A549 (cell line): Measurements from ENCODE around the gene TNS1. TPM values are rescaled to one million over a fixed set of nuclear protein-coding genes. Genes with fewer than 3 reads are reported as not detected.

Source experiments
- ATAC-seq, 2 experiments: fragments of 200-7000 bp in 1 of 2; fragments of >200 bp in 1 of 2; cut with Nextera tagmentation in 1 of 2; cut with Tn5 transposase in 1 of 2; 3 replicates each; pipeline versions ENCODE4 v1.8.0 to v1.9.1; 2018 to 2020; ENCODE audit warnings: mild to moderate bottlenecking in 1 of 2, moderate library complexity in 1 of 2
- CTCF ChIA-PET: fragments of 300-600 bp; sonication (Branson Sonifier 250); formaldehyde crosslinking; extraction: SDS; loops from one replicate; lab custom pipeline; 2021; ENCODE audit warnings: antibody characterized with exemption, inconsistent platforms; lab: Yijun Ruan, JAX
- POLR2A ChIA-PET: fragments of 350-600 bp; formaldehyde crosslinking; extraction: SDS; loops from one replicate; lab custom pipeline; 2021; ENCODE audit warnings: antibody characterized with exemption, inconsistent platforms; lab: Yijun Ruan, JAX
- DNase-seq, 2 experiments: peaks; one replicate each; pipeline versions ENCODE4 v3.0.0 to v3.0.0-alpha.2; 2011 to 2016; ENCODE audit warnings: low read depth in 1 of 2, low spot score in 1 of 2
- FAIRE-seq: peaks from 2 replicates; lab custom pipeline; 2011; peaks lifted over from hg19 to GRCh38; lab: Jason Lieb, UNC
- H3K27ac ChIP-seq, 2 experiments: fragments of >200 bp; sonication (Bioruptor Twin); formaldehyde crosslinking; 3 replicates each; pipeline ENCODE4 v1.5.1; 2016 to 2017
- H3K4me1 ChIP-seq: fragments of >200 bp; sonication (Bioruptor Twin); formaldehyde crosslinking; 3 replicates; pipeline ENCODE4 v1.6.1; 2016
- H3K4me2 ChIP-seq: fragments of >200 bp; sonication (Bioruptor Twin); formaldehyde crosslinking; 3 replicates; pipeline ENCODE4 v1.6.1; 2016
- H3K4me3 ChIP-seq: fragments of >200 bp; sonication (Bioruptor Twin); formaldehyde crosslinking; 3 replicates; pipeline ENCODE4 v1.5.1; 2016
- H3K9me3 ChIP-seq: fragments of >200 bp; sonication (Bioruptor Twin); formaldehyde crosslinking; 3 replicates; pipeline ENCODE4 v1.6.1; 2016
- CHD4 ChIP-seq: fragments of 200-600 bp; sonication (generic); IDR thresholded peaks from 2 replicates; pipeline ENCODE4 v1.6.1; 2016; ENCODE audit warnings: antibody characterized with exemption, mild to moderate bottlenecking, borderline replicate concordance
- EP300 ChIP-seq, 2 experiments: fragments of >200 bp; sonication (Bioruptor Twin); formaldehyde crosslinking; IDR thresholded peaks; 2 replicates in 1 of 2; 3 replicates in 1 of 2; pipeline ENCODE4 v1.6.1; 2016 to 2017
- FOSB ChIP-seq: fragments of 250-450 bp; sonication (Bioruptor Pico); IDR thresholded peaks from 2 replicates; pipeline ENCODE4 v1.5.0; 2020; ENCODE audit warnings: mild to moderate bottlenecking, moderate library complexity
- HES2 ChIP-seq: fragments of >200 bp; sonication (Bioruptor Twin); formaldehyde crosslinking; IDR thresholded peaks from 2 replicates; pipeline ENCODE4 v1.6.1; 2016
- HEYL ChIP-seq: fragments of 250-450 bp; sonication (Bioruptor Pico); IDR thresholded peaks from 2 replicates; pipeline ENCODE4 v1.8.0; 2021; ENCODE audit warnings: mild to moderate bottlenecking, moderate library complexity
- HOXA7 ChIP-seq: fragments of 250-450 bp; sonication (Bioruptor Pico); IDR thresholded peaks from 2 replicates; pipeline ENCODE4 v1.5.0; 2020; ENCODE audit warnings: mild to moderate bottlenecking, moderate library complexity
- HOXB13 ChIP-seq: fragments of 250-450 bp; sonication (Bioruptor Pico); IDR thresholded peaks from 2 replicates; pipeline ENCODE4 v1.5.0; 2020; ENCODE audit warnings: low read depth, mild to moderate bottlenecking, moderate library complexity
- HOXB5 ChIP-seq: fragments of 250-450 bp; sonication (Bioruptor Pico); IDR thresholded peaks from 2 replicates; pipeline ENCODE4 v1.5.0; 2020; ENCODE audit warnings: mild to moderate bottlenecking, moderate library complexity
- KDM1A ChIP-seq: fragments of 200-600 bp; sonication (generic); IDR thresholded peaks from 2 replicates; pipeline ENCODE4 v1.6.1; 2016; ENCODE audit warnings: low read depth, mild to moderate bottlenecking
- MAFK ChIP-seq: fragments of 450-650 bp; IDR thresholded peaks from 2 replicates; pipeline ENCODE4 v1.6.1; 2014; ENCODE audit not compliant: partially characterized antibody
- MYC ChIP-seq: IDR thresholded peaks from 2 replicates; pipeline ENCODE4 v1.6.1; 2012; ENCODE audit warnings: mild to moderate bottlenecking, inconsistent platforms, low read length, improper control_type of control experiment, borderline replicate concordance
- NFE2L2 ChIP-seq: fragments of 150-350 bp; conservative IDR thresholded peaks from 2 replicates; pipeline ENCODE4 v1.6.1; 2014; ENCODE audit warnings: low read length
- NR3C1 ChIP-seq: fragments of >200 bp; sonication (Bioruptor Twin); formaldehyde crosslinking; IDR thresholded peaks from 3 replicates; pipeline ENCODE4 v1.6.1; 2017
- POLR2A ChIP-seq: IDR thresholded peaks from 2 replicates; pipeline ENCODE4 v1.6.1; 2012; ENCODE audit warnings: mild to moderate bottlenecking, low read length
- POLR2AphosphoS2 ChIP-seq: conservative IDR thresholded peaks from 2 replicates; pipeline ENCODE4 v1.6.1; 2012; ENCODE audit warnings: low read length, improper control_type of control experiment, inconsistent platforms
- RAD21 ChIP-seq, 2 experiments: fragments of >200 bp in 1 of 2; sonication (Bioruptor Twin) in 1 of 2; formaldehyde crosslinking in 1 of 2; IDR thresholded peaks in 1 of 2; conservative IDR thresholded peaks in 1 of 2; 2 replicates in 1 of 2; 3 replicates in 1 of 2; pipeline ENCODE4 v1.6.1; 2012 to 2018; ENCODE audit warnings: inconsistent platforms in 1 of 2
- RFX5 ChIP-seq: fragments of 450-650 bp; IDR thresholded peaks from 2 replicates; pipeline ENCODE4 v1.7.1; 2014; ENCODE audit warnings: antibody characterized with exemption, mild to moderate bottlenecking, moderate library complexity
- SMC3 ChIP-seq: fragments of >200 bp; sonication (Bioruptor Twin); formaldehyde crosslinking; IDR thresholded peaks from 3 replicates; pipeline ENCODE4 v1.6.1; 2018; ENCODE audit warnings: inconsistent platforms
- SREBF2 ChIP-seq: fragments of 450-650 bp; IDR thresholded peaks from 2 replicates; pipeline ENCODE4 v1.6.1; 2014; ENCODE audit warnings: mild to moderate bottlenecking, moderate library complexity
- TFCP2L1 ChIP-seq: fragments of 250-450 bp; sonication (Bioruptor Pico); IDR thresholded peaks from 2 replicates; pipeline ENCODE4 v1.5.0; 2021; ENCODE audit warnings: mild to moderate bottlenecking
- ZC3H11A ChIP-seq: fragments of 450-650 bp; IDR thresholded peaks from 2 replicates; pipeline ENCODE4 v1.6.1; 2014; ENCODE audit warnings: antibody characterized with exemption, mild to moderate bottlenecking
- ZSCAN20 ChIP-seq: fragments of 250-450 bp; sonication (Bioruptor Pico); IDR thresholded peaks from 2 replicates; pipeline ENCODE4 v1.8.0; 2022; ENCODE audit warnings: mild to moderate bottlenecking, moderate library complexity
- WGBS: methylation state at CpG from one replicate; pipeline ENCODE4 v1.1.6; 2017; ENCODE audit errors: missing lambda C conversion rate; 5-methylcytosine and 5-hydroxymethylcytosine counted together
- polyA plus RNA-seq, 4 experiments: library from polyadenylated mRNA; depleted of rRNA in 3 of 4; stranded (reverse); fragments of >200 nt; fragmentation: RNase III in 1 of 4; extraction: RNeasy Plus Mini Kit Qiagen cat#74134 plus additional on column Dnase treatment in 1 of 4; gene quantifications; 2 replicates in 3 of 4; 3 replicates in 1 of 4; pipeline ENCODE4 v1.2.3, GENCODE V29; 2011 to 2017
- TF ChIP-seq, protein P1 (sequence below): fragments of 250-450 bp; sonication (Bioruptor Pico); IDR thresholded peaks from 2 replicates; pipeline ENCODE4 v1.5.0; 2020; ENCODE audit warnings: low read depth, mild to moderate bottlenecking, moderate library complexity
- TF ChIP-seq, protein P2 (sequence below): fragments of 450-650 bp; IDR thresholded peaks from 2 replicates; pipeline ENCODE4 v1.6.1; 2014; ENCODE audit warnings: antibody characterized with exemption
- TF ChIP-seq, protein P3 (sequence below): fragments of >200 bp; sonication (Bioruptor Twin); formaldehyde crosslinking; IDR thresholded peaks from 3 replicates; pipeline ENCODE4 v1.5.1; 2016
- TF ChIP-seq, protein P4 (sequence below): IDR thresholded peaks from 2 replicates; pipeline ENCODE4 v1.6.1; 2012

Gene TNS1
- polyA plus RNA-seq, 2 of the 4 experiments (the other 2 are of a cell fraction), result 4.9 to 10.6 TPM

- Histone ChIP-seq H3K4me1 (no peaks in the 10 kb centered on the region), H3K4me2 (no peak overlapping the region), H3K4me3 (no peak overlapping the region), H3K9me3 (no peaks in the 10 kb centered on the region), H3K27ac (no peak overlapping the region)
- no peak for TF ChIP-seq KDM1A
- TF ChIP-seq ZSCAN20 (CRISPR knock-in tag), result no peak
- no peak for TF ChIP-seq MYC
- no peak for TF ChIP-seq NR3C1
- no peak for TF ChIP-seq TFCP2L1 (CRISPR knock-in tag)
- TF ChIP-seq ZC3H11A, result no peak
- no peak for TF ChIP-seq CHD4
- TF ChIP-seq FOSB (CRISPR knock-in tag), result no peak
- TF ChIP-seq EP300 (IDR thresholded peaks at IDR 0.05), result no peak
- TF ChIP-seq HES2, result no peak
- no peak for TF ChIP-seq HOXA7 (CRISPR knock-in tag)
- TF ChIP-seq, protein P1, sequence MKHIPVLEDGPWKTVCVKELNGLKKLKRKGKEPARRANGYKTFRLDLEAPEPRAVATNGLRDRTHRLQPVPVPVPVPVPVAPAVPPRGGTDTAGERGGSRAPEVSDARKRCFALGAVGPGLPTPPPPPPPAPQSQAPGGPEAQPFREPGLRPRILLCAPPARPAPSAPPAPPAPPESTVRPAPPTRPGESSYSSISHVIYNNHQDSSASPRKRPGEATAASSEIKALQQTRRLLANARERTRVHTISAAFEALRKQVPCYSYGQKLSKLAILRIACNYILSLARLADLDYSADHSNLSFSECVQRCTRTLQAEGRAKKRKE (CRISPR knock-in tag), result no peak
- TF ChIP-seq RAD21 (conservative IDR thresholded peaks at IDR 0.05 in 1 of 2, IDR thresholded peaks at IDR 0.05 in 1 of 2), result no peak
- no peak for TF ChIP-seq POLR2A
- TF ChIP-seq NFE2L2, result no peak
- no peak for ATAC-seq
- 70% methylated on average over 7 of the region's 7 CpGs for WGBS
- ChIA-PET POLR2A (no interaction called here), CTCF (interaction anchor here (0.6 to 12.5 kb wide), 7 partner anchors 10 to 202 kb away, joined by 3 to 86 read pairs (median 6); no protein-coding TSS in a partner anchor)
- no peak for FAIRE-seq
- no peak for DNase-seq
Measured at GRCh38 chr2:217802876-217803652, 199.7 kb downstream of the TNS1 start.

DNA sequence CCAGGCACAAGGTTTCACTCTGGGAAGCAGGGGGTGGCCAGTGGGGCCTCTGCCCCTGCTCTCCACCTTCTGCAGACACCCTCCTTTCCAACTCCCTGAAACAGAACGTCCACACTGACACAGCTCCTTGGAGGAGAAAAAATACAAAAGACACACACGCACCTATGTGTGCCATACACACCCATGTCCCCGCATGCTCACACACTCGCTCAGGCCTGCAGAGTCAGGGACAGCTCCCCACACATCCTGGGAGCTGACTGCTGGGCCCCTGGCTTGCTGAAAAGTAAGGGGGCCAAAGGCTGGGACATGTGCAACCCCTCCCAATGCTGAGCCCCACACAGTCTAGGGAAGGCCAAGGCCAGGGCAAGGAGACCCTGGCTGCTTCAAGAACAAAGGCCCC is 200.5 kb downstream of the TNS1 start:
- WGBS, result 61% methylated on average over 4 of the region's 4 CpGs
- Histone ChIP-seq H3K27ac (no peak overlapping the region), H3K4me2 (no peak overlapping the region), H3K4me3 (no peak overlapping the region), H3K9me3 (no peaks in the 10 kb centered on the region), H3K4me1 (no peaks in the 10 kb centered on the region)
- no peak for ATAC-seq
- no peak for FAIRE-seq
- no peak for DNase-seq
- CTCF ChIA-PET, result interaction anchor here (1.9 to 12.5 kb wide), 6 partner anchors 11 to 187 kb away, joined by 4 to 86 read pairs (median 8); no protein-coding TSS in a partner anchor
- POLR2A ChIA-PET, result no interaction called here
- TF ChIP-seq TFCP2L1 (CRISPR knock-in tag) (no peak), MAFK (no peak), SREBF2 (no peak), MYC (no peak), SMC3 (no peak), POLR2AphosphoS2 (no peak), RFX5 (no peak), HEYL (no peak), FOSB (CRISPR knock-in tag) (no peak), HOXB5 (no peak), HOXB13 (no peak)
- TF ChIP-seq, protein P2, sequence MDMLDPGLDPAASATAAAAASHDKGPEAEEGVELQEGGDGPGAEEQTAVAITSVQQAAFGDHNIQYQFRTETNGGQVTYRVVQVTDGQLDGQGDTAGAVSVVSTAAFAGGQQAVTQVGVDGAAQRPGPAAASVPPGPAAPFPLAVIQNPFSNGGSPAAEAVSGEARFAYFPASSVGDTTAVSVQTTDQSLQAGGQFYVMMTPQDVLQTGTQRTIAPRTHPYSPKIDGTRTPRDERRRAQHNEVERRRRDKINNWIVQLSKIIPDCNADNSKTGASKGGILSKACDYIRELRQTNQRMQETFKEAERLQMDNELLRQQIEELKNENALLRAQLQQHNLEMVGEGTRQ, result no peak
- TF ChIP-seq, protein P3, sequence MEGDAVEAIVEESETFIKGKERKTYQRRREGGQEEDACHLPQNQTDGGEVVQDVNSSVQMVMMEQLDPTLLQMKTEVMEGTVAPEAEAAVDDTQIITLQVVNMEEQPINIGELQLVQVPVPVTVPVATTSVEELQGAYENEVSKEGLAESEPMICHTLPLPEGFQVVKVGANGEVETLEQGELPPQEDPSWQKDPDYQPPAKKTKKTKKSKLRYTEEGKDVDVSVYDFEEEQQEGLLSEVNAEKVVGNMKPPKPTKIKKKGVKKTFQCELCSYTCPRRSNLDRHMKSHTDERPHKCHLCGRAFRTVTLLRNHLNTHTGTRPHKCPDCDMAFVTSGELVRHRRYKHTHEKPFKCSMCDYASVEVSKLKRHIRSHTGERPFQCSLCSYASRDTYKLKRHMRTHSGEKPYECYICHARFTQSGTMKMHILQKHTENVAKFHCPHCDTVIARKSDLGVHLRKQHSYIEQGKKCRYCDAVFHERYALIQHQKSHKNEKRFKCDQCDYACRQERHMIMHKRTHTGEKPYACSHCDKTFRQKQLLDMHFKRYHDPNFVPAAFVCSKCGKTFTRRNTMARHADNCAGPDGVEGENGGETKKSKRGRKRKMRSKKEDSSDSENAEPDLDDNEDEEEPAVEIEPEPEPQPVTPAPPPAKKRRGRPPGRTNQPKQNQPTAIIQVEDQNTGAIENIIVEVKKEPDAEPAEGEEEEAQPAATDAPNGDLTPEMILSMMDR, result no peak
- TF ChIP-seq, protein P4, sequence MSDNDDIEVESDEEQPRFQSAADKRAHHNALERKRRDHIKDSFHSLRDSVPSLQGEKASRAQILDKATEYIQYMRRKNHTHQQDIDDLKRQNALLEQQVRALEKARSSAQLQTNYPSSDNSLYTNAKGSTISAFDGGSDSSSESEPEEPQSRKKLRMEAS, result no peak
- TF ChIP-seq, all 56 proteins: peak for 0
